ENCODE measurements around the gene LEF1.

GRCh38 chr4:107997794-107998193 lies 170.9 kb downstream of the LEF1 start:
- TF ChIP-seq, protein P1, sequence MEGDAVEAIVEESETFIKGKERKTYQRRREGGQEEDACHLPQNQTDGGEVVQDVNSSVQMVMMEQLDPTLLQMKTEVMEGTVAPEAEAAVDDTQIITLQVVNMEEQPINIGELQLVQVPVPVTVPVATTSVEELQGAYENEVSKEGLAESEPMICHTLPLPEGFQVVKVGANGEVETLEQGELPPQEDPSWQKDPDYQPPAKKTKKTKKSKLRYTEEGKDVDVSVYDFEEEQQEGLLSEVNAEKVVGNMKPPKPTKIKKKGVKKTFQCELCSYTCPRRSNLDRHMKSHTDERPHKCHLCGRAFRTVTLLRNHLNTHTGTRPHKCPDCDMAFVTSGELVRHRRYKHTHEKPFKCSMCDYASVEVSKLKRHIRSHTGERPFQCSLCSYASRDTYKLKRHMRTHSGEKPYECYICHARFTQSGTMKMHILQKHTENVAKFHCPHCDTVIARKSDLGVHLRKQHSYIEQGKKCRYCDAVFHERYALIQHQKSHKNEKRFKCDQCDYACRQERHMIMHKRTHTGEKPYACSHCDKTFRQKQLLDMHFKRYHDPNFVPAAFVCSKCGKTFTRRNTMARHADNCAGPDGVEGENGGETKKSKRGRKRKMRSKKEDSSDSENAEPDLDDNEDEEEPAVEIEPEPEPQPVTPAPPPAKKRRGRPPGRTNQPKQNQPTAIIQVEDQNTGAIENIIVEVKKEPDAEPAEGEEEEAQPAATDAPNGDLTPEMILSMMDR (IDR thresholded peaks at IDR 0.05) = no peak
- no peak for TF ChIP-seq POLR2A (IDR thresholded peaks at IDR 0.05; ENCODE audit: low read depth)
- no peak for TF ChIP-seq POLR2AphosphoS5 (IDR thresholded peaks at IDR 0.05)
- TF ChIP-seq EP300 (IDR thresholded peaks at IDR 0.05) = no peak

Measured in esophagus muscularis mucosa (tissue), 4 donors.